SK-N-SH treated with all-trans-retinoic acid at 6 μM for 48 hours (cell line): ENCODE results near the gene UCHL5.

Source experiments
- ATAC-seq: fragments of 200-7000 bp; cut with Tn5 transposase; 3 replicates; pipeline ENCODE4 v1.9.1; 2020; ENCODE audit warnings: mild to moderate bottlenecking, moderate library complexity
- ARNTL ChIP-seq: fragments of 450-650 bp; formaldehyde crosslinking; IDR thresholded peaks from 2 replicates; pipeline ENCODE4 v1.5.0; 2020; ENCODE audit warnings: low read depth, mild to moderate bottlenecking, moderate library complexity, borderline replicate concordance
- BACH2 ChIP-seq: fragments of 250-450 bp; sonication (Bioruptor Pico); IDR thresholded peaks from 2 replicates; pipeline ENCODE4 v1.9.0; 2021; ENCODE audit warnings: mild to moderate bottlenecking, borderline replicate concordance
- CREB5 ChIP-seq: fragments of 250-450 bp; sonication (Bioruptor Pico); IDR thresholded peaks from 2 replicates; pipeline ENCODE4 v1.5.1; 2020; ENCODE audit warnings: low read depth, mild to moderate bottlenecking, moderate library complexity
- CSDC2 ChIP-seq: fragments of 250-450 bp; sonication (Bioruptor Pico); IDR thresholded peaks from 2 replicates; pipeline ENCODE4 v1.5.0; 2020; ENCODE audit warnings: mild to moderate bottlenecking, moderate library complexity
- CSRNP3 ChIP-seq: fragments of 250-450 bp; sonication (Bioruptor Pico); IDR thresholded peaks from 2 replicates; pipeline ENCODE4 v1.5.1; 2021; ENCODE audit warnings: mild to moderate bottlenecking, moderate library complexity
- ESRRG ChIP-seq: fragments of 250-450 bp; sonication (Bioruptor Pico); IDR thresholded peaks from 2 replicates; pipeline ENCODE4 v1.6.1; 2021; ENCODE audit warnings: mild to moderate bottlenecking
- GLIS3 ChIP-seq: fragments of 250-450 bp; sonication (Bioruptor Pico); IDR thresholded peaks from 2 replicates; pipeline ENCODE4 v1.5.0; 2020; ENCODE audit warnings: mild to moderate bottlenecking, moderate library complexity
- ISL1 ChIP-seq: fragments of 250-450 bp; sonication (Bioruptor Pico); IDR thresholded peaks from 2 replicates; pipeline ENCODE4 v2.1.2; 2022; ENCODE audit warnings: mild to moderate bottlenecking, moderate library complexity
- OSR1 ChIP-seq: fragments of 250-450 bp; sonication (Bioruptor Pico); IDR thresholded peaks from 2 replicates; pipeline ENCODE4 v1.8.0; 2022; ENCODE audit warnings: moderate library complexity, mild to moderate bottlenecking, inconsistent platforms
- PATZ1 ChIP-seq: fragments of 250-450 bp; sonication (Bioruptor Pico); IDR thresholded peaks from 2 replicates; pipeline ENCODE4 v1.8.0; 2020; ENCODE audit warnings: mild to moderate bottlenecking, moderate library complexity, borderline replicate concordance
- POU6F1 ChIP-seq: fragments of 250-450 bp; sonication (Bioruptor Pico); IDR thresholded peaks from 2 replicates; pipeline ENCODE4 v1.8.0; 2021; ENCODE audit warnings: low read depth, mild to moderate bottlenecking, moderate library complexity, borderline replicate concordance
- PPARA ChIP-seq: fragments of 250-450 bp; sonication (Bioruptor Pico); IDR thresholded peaks from 2 replicates; pipeline ENCODE4 v1.5.0; 2020; ENCODE audit warnings: mild to moderate bottlenecking, borderline replicate concordance
- RARB ChIP-seq: fragments of 250-450 bp; sonication (Bioruptor Pico); IDR thresholded peaks from 2 replicates; pipeline ENCODE4 v1.8.0; 2021; ENCODE audit warnings: mild to moderate bottlenecking, moderate library complexity
- TCF4 ChIP-seq: fragments of 250-450 bp; sonication (Bioruptor Pico); IDR thresholded peaks from 2 replicates; pipeline ENCODE4 v1.8.0; 2021; ENCODE audit warnings: mild to moderate bottlenecking, moderate library complexity, borderline replicate concordance
- TSHZ2 ChIP-seq: fragments of 250-450 bp; sonication (Bioruptor Pico); IDR thresholded peaks from 2 replicates; pipeline ENCODE4 v1.5.0; 2020; ENCODE audit warnings: mild to moderate bottlenecking, moderate library complexity
- ZC3H10 ChIP-seq: fragments of 250-450 bp; sonication (Bioruptor Pico); IDR thresholded peaks from 2 replicates; pipeline ENCODE4 v1.5.1; 2021; ENCODE audit warnings: mild to moderate bottlenecking, moderate library complexity
- ZFP3 ChIP-seq: fragments of 250-450 bp; sonication (Bioruptor Pico); IDR thresholded peaks from 2 replicates; pipeline ENCODE4 v1.5.0; 2020; ENCODE audit warnings: mild to moderate bottlenecking, moderate library complexity
- ZFP30 ChIP-seq: fragments of 450-650 bp; formaldehyde crosslinking; IDR thresholded peaks from 2 replicates; pipeline ENCODE4 v1.5.0; 2022; ENCODE audit warnings: mild to moderate bottlenecking, moderate library complexity
- ZNF565 ChIP-seq: fragments of 450-650 bp; formaldehyde crosslinking; conservative IDR thresholded peaks from 2 replicates; pipeline ENCODE4 v1.5.0; 2020; ENCODE audit warnings: low read depth, mild to moderate bottlenecking, moderate library complexity
- ZNF70 ChIP-seq: fragments of 450-650 bp; formaldehyde crosslinking; IDR thresholded peaks from 2 replicates; pipeline ENCODE4 v1.5.0; 2020; ENCODE audit warnings: mild to moderate bottlenecking, moderate library complexity
- ZNF8 ChIP-seq: fragments of 450-650 bp; formaldehyde crosslinking; IDR thresholded peaks from 2 replicates; pipeline ENCODE4 v1.5.0; 2020; ENCODE audit warnings: mild to moderate bottlenecking, moderate library complexity

The UCHL5 gene

GRCh38 chr1:192976576-192976975 lies 82.6 kb downstream of the UCHL5 start:
- TF ChIP-seq CSDC2 (CRISPR knock-in tag) (no peak), ESRRG (CRISPR knock-in tag) (no peak), PATZ1 (CRISPR knock-in tag) (no peak), ZFP3 (CRISPR knock-in tag) (no peak), ZNF70 (CRISPR knock-in tag) (no peak), ZFP30 (CRISPR knock-in tag) (no peak), ZNF565 (no peak), RARB (CRISPR knock-in tag) (no peak), TSHZ2 (no peak), ARNTL (no peak), PPARA (CRISPR knock-in tag) (no peak)
- no peak for ATAC-seq

GRCh38 chr1:192974701-192975100 lies 84.5 kb downstream of the UCHL5 start:
- no peak for TF ChIP-seq CSDC2 (CRISPR knock-in tag)
- no peak for TF ChIP-seq CSRNP3 (CRISPR knock-in tag)
- TF ChIP-seq ARNTL = no peak
- peak; percentile 51; the same call in 1 of the 2 replicates for TF ChIP-seq ZC3H10 (CRISPR knock-in tag)
- peak; percentile 26; the same call in 2 of the 3 replicates for ATAC-seq

- no peak for TF ChIP-seq ESRRG (CRISPR knock-in tag)
- no peak for TF ChIP-seq ZFP30 (CRISPR knock-in tag)
- TF ChIP-seq POU6F1 (CRISPR knock-in tag) = no peak
- TF ChIP-seq CSRNP3 (CRISPR knock-in tag) = no peak
- TF ChIP-seq CSDC2 (CRISPR knock-in tag) = no peak
- no peak for TF ChIP-seq ZNF70 (CRISPR knock-in tag)
- TF ChIP-seq TCF4 = no peak
- TF ChIP-seq GLIS3 (CRISPR knock-in tag) = no peak
- TF ChIP-seq PATZ1 (CRISPR knock-in tag) = no peak
- TF ChIP-seq TSHZ2 = no peak
- TF ChIP-seq OSR1 (CRISPR knock-in tag) = no peak
- TF ChIP-seq ZC3H10 (CRISPR knock-in tag) = no peak
- TF ChIP-seq CREB5 = no peak
- TF ChIP-seq BACH2 (CRISPR knock-in tag) = no peak
- no peak for TF ChIP-seq ZNF565
- TF ChIP-seq ARNTL = no peak
- TF ChIP-seq ISL1 = no peak
- TF ChIP-seq ZNF8 (CRISPR knock-in tag) = no peak
Observed at GRCh38 chr1:192973988-192974387, 85.2 kb downstream of the UCHL5 start.

More at GRCh38 chr1:192973988-192974387, 85.2 kb downstream of the UCHL5 start:
- ATAC-seq = no peak
